Measurements from ENCODE around the gene PPARD.

PPARD gene

GRCh38 chr6:35443341-35444030 is 101.1 kb downstream of the PPARD start:
- ChIA-PET POLR2A (ENCODE audit: low non-redundant PET) (interaction anchor here (0.5 kb wide), 1 partner anchor 102 kb away, joined by 9 read pairs; no protein-coding TSS in a partner anchor), CTCF (interaction anchor here (1.0 to 1.5 kb wide), 2 partner anchors 102 to 146 kb away, joined by 3 to 4 read pairs; partner anchors contain the start of gene DEF6)
- DNase-seq (ENCODE audit: low spot score) = no peak
- peak overlapping the region; percentile 11 for H3K27ac ChIP-seq
- TF ChIP-seq, protein P1, sequence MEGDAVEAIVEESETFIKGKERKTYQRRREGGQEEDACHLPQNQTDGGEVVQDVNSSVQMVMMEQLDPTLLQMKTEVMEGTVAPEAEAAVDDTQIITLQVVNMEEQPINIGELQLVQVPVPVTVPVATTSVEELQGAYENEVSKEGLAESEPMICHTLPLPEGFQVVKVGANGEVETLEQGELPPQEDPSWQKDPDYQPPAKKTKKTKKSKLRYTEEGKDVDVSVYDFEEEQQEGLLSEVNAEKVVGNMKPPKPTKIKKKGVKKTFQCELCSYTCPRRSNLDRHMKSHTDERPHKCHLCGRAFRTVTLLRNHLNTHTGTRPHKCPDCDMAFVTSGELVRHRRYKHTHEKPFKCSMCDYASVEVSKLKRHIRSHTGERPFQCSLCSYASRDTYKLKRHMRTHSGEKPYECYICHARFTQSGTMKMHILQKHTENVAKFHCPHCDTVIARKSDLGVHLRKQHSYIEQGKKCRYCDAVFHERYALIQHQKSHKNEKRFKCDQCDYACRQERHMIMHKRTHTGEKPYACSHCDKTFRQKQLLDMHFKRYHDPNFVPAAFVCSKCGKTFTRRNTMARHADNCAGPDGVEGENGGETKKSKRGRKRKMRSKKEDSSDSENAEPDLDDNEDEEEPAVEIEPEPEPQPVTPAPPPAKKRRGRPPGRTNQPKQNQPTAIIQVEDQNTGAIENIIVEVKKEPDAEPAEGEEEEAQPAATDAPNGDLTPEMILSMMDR (conservative IDR thresholded peaks at IDR 0.05; ENCODE audit: low read depth) = no peak

- DNase-seq (ENCODE audit: low spot score) = no peak
- CTCF ChIA-PET = no interaction called here
- TF ChIP-seq, protein P1 (conservative IDR thresholded peaks at IDR 0.05; ENCODE audit: low read depth) = no peak
- no peak overlapping the region for H3K27ac ChIP-seq
- POLR2A ChIA-PET (ENCODE audit: low non-redundant PET) = no interaction called here
These were observed 103.3 kb downstream of the PPARD start for GRCh38 chr6:35445691-35446090.

DNA sequence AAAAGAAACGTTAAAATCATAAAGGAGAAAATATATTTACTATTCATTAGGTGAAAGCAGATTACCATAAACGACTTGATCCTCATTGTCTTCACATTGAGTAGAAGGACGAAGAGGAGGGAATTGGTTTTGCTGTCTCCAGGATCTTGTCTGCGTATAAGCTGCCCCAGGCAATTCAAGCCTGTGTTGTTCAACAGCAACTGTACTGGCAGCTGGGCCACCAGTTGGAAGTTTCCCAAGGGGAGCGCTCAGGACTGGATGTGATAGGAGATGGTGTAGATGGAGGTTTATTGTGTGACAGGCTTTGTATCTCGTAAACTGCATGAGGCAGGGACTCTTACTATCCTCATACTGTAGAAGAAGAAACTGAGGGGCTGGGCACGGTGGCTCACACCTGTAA is 105.8 kb downstream of the PPARD start:
- TF ChIP-seq, protein P1 (conservative IDR thresholded peaks at IDR 0.05; ENCODE audit: low read depth) = no peak
- no peak for DNase-seq (ENCODE audit: low spot score)
- ChIA-PET CTCF (interaction anchor here (0.7 to 4.9 kb wide), 6 partner anchors 69 to 159 kb away, joined by 3 to 41 read pairs (median 5); partner anchors contain the start of gene PPARD), POLR2A (ENCODE audit: low non-redundant PET) (no interaction called here)
- H3K27ac ChIP-seq = no peak overlapping the region

- TF ChIP-seq, protein P1 (conservative IDR thresholded peaks at IDR 0.05; ENCODE audit: low read depth) = peak; percentile 72
- DNase-seq (ENCODE audit: low spot score) = peak; percentile 87
- H3K27ac ChIP-seq = no peak overlapping the region
- POLR2A ChIA-PET (ENCODE audit: low non-redundant PET) = interaction anchor here (0.6 kb wide), 1 partner anchor 50 kb away, joined by 4 read pairs; no protein-coding TSS in a partner anchor
- CTCF ChIA-PET = interaction anchor here (0.6 to 4.9 kb wide), 20 partner anchors 11 to 160 kb away, joined by 3 to 41 read pairs (median 4); partner anchors contain the start of genes DEF6 and PPARD
These were observed 107.0 kb downstream of the PPARD start for GRCh38 chr6:35449287-35449881.

DNA sequence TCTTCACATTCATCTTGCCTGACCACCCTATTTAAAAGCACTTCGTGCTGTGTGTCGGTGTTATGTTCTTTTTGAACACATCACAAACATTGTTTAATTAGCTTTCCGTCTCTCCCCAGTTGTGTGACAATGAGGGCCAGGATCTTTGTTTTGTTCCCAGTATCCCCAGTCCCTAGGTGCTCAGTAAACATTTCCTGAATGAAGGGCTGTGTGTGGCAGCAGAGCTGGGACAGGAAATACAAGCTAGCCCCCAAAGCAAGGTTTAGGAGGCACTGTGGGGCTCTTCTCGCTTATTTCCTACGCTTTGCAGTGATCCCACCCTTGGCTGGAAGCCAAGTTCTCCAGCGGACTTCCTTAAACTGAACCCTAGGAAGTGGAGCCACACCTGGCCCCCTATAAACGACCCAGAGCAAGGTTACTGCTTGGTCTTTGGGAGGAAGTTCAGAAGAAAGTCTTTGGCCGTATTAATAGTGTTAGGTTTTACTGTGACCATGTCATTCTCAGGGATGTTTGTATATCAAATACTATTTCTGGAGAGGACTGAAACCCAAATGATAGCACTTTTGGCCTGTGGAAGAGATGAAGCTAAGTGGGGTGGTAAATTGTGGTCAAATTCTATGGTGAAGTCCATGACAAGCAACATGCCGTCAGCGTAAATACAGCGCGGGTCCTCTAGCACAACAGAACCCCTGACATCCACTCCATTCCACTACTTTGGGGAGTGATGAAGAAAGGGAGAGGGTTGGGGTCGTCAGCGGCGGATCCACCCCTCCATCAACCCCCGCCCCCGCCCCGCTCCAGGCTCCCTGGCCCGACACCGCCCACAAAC is 109.2 kb downstream of the PPARD start:
- TF ChIP-seq, protein P1 (conservative IDR thresholded peaks at IDR 0.05; ENCODE audit: low read depth) = no peak
- peak overlapping the region; percentile 86 for H3K27ac ChIP-seq
- ChIA-PET CTCF (interaction anchor here (0.6 to 4.9 kb wide), 6 partner anchors 15 to 194 kb away, joined by 3 to 41 read pairs (median 3); partner anchors contain the start of gene PPARD), POLR2A (ENCODE audit: low non-redundant PET) (no interaction called here)
- DNase-seq (ENCODE audit: low spot score) = no peak
